Activated CD4-positive, alpha-beta memory T cell treated with anti-CD3 and anti-CD28 coated beads for 36 hours (primary cell): ENCODE measurements around the gene WNT1. TPM values are rescaled to one million over a fixed set of nuclear protein-coding genes. Genes with fewer than 3 reads are reported as not detected.

Experiments used
- CTCF ChIA-PET: fragments of 350-600 bp; sonication (Branson Sonifier 250); formaldehyde crosslinking; loops from one replicate; lab custom pipeline; 2021; ENCODE audit warnings: antibody characterized with exemption, inconsistent platforms; lab: Charles Lee
- POLR2A ChIA-PET: fragments of 350-600 bp; sonication (Branson Sonifier 250); formaldehyde crosslinking; loops from one replicate; lab custom pipeline; 2021; ENCODE audit warnings: antibody characterized with exemption; lab: Charles Lee
- DNase-seq: peaks from one replicate; pipeline ENCODE4 v3.0.0-alpha.2; 2020
- H3K27ac Mint-ChIP-seq: one replicate; pipeline ENCODE4 v1.8.0; 2021; ENCODE audit warnings: mixed read lengths
- H3K27me3 Mint-ChIP-seq: one replicate; pipeline ENCODE4 v1.8.0; 2021; ENCODE audit warnings: mixed read lengths
- H3K36me3 Mint-ChIP-seq: one replicate; pipeline ENCODE4 v1.8.0; 2021; ENCODE audit warnings: mixed read lengths
- H3K4me1 Mint-ChIP-seq: one replicate; pipeline ENCODE4 v1.8.0; 2021; ENCODE audit warnings: low read depth, mixed read lengths
- H3K4me3 Mint-ChIP-seq: one replicate; pipeline ENCODE4 v1.8.0; 2021; ENCODE audit warnings: mild to moderate bottlenecking, mixed read lengths
- H3K9me3 Mint-ChIP-seq: one replicate; pipeline ENCODE4 v1.8.0; 2021; ENCODE audit warnings: mixed read lengths
- intact Hi-C: fragments of 100-400 bp; cut with micrococcal nuclease; formaldehyde crosslinking; loops from one replicate; pipeline ENCODE4 v1.15.1; 2023
- total RNA-seq, 2 experiments: library from RNA; stranded (reverse); gene quantifications; one replicate each; pipeline ENCODE4 v1.2.3, GENCODE V29; 2021

WNT1 gene
- total RNA-seq, 2 experiments from 2014 or later: not detected

DNA sequence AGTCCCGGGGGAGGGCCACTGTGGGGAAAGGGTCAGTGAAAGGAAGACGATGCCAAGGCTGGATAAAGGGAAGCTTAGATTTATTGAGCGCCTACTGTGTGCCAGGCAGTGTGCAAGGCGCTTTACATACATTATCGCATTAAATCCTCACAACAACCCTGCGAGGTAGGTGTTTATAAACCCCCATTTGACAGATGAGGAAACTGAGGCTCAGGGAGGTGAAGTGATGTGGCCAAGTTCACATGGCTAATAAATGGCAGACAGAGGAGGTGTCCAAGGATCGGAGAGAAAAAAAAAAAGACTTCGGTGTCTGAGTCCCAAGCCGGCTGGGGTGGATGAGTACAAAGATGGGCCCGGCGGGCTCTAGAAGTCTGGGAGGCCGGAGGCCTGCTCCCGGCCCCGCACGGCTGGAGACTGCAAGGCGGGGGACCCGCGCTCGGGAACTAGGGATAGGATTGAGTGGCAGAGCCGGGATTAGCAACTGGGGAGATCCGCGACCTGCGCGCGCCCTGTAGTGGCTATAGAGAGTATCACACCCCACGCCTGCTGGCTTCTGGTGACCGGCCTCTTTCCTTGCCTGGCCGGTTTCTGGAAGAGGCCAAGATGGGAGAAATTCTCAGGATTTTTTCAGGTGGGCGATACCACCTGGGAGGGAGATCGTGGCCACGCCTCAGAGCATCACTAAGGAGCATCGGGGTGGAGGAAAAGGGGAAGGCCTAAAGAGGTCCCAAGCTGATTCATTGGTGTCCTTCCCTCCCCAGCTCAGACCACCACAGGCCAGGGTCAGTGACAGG is 17.2 kb downstream of the WNT1 start:
- Mint-ChIP-seq H3K4me1 (peaks cover 33% of the 10 kb centered on the region), H3K36me3 (no peaks in the 10 kb centered on the region), H3K27me3 (peaks cover 37% of the 10 kb centered on the region), H3K4me3 (no peak overlapping the region), H3K27ac (no peak overlapping the region), H3K9me3 (no peaks in the 10 kb centered on the region)
- peak; percentile 72 for DNase-seq
- intact Hi-C loops: loop anchor here (2.0 to 5.0 kb wide), 2 partner anchors 70 to 93 kb away; partner anchors contain the start of gene FKBP11
- ChIA-PET POLR2A (no interaction called here), CTCF (interaction anchor here (0.6 to 14.7 kb wide), 12 partner anchors 8 to 181 kb away, joined by 3 to 168 read pairs (median 14); partner anchors contain the start of genes DHH, PRKAG1 and WNT1)

DNA sequence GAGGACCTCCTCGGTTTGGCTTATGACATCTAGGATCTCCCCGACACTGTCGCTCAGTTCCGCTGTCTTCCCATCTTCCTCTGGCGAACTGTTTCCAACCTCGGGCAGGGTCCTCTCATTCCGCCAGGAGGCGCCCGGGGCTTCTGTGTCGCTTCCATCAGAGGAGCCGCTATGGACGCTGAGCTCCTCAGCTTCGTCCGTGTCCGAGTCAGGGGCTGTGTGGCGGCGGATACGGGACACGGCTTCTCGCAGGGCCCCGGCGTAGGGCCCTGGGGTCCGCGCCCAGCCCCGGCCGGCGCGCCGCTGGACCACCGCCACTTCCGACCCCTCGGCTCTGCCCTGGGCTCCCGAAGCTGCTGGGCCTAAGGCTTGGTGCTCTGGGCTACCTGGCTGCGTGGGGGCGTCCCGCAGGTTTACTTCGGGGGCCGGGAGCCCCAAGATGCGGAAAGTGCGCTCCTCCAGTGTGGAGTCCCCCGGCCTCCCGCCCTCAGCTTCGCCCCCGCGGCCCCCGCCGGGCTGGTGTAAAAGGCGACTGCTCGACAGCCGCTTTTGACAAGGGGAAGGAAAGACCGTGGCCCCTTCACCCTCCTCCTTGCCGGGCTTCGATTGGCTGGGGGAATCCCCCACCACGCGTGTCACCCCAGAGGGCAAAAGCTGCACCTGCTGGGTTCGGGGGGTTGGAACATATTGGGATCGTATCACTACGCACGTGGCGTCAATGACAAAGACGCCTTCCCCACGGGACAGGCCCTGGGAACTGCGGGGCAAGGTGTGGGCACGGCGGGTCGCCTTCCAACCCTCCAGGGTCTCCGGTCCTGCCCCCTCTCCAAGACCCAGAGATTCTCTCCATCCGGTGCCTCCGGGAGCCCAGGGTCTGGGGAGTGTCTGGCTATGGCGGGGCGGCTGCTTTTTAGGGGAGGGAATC is 18.9 kb downstream of the WNT1 start:
- Mint-ChIP-seq H3K9me3 (no peaks in the 10 kb centered on the region), H3K4me3 (peak overlapping the region; percentile 51), H3K27me3 (peaks cover 42% of the 10 kb centered on the region), H3K4me1 (peaks cover 34% of the 10 kb centered on the region), H3K36me3 (peaks cover 10% of the 10 kb centered on the region), H3K27ac (no peak overlapping the region)
- POLR2A ChIA-PET: interaction anchor here (0.5 to 1.2 kb wide), 5 partner anchors 19 to 613 kb away, joined by 3 to 5 read pairs (median 3); partner anchors contain the start of genes PRKAG1, TUBA1B and WNT1
- DNase-seq: peak; percentile 80
- intact Hi-C loops: loop anchor here (1.0 to 5.0 kb wide), 3 partner anchors 17 to 95 kb away; a partner anchor contains a TSS
- CTCF ChIA-PET: interaction anchor here (0.7 to 14.7 kb wide), 32 partner anchors 9 to 292 kb away, joined by 3 to 168 read pairs (median 5); partner anchors contain the start of genes ARF3, DDX23, PRKAG1 and TUBA1B

DNA sequence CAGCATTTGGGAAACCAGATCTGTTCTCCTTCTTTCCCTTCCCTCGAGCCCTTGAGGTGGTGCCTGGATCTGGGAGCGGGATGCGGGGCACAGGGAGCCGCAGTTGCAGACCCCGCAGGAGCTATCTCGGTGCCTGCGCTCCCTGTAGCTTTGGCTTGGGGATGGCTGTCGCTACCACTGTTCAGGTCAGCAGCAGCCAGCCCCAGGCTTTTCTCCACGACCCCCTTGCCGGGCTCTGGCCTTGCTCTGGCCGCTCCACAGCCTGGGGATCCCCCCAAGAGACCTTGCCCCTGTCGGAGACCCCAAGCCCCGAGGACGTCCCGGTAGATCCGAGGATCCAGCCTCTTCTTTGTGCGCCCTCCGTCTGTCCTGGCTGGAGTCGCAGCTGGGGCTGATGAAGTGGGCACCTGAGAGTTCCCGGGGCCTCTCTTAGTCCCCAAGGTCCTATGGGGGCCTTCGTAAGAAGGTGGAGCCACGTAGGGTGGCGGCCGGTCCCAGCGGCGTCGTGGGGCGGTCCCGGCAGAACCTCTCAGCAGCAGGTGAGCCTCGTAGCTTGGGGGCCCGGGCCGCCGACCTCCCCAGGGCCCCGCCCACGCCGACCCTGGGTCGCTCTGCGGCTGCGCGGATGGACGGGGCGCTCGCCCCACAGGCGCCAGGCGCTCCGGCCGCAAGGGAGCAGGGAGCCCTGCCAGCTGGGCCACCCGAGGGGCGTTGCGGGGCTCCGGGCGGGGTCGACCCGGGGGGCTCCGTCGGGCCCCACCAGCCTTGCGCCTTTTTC is 19.8 kb downstream of the WNT1 start:
- DNase-seq: peak; percentile 32
- peaks cover 42% of the 10 kb centered on the region for H3K27me3 Mint-ChIP-seq
- ChIA-PET CTCF (interaction anchor here (1.0 to 14.7 kb wide), 21 partner anchors 8 to 145 kb away, joined by 3 to 168 read pairs (median 8); partner anchors contain the start of genes DDX23, PRKAG1, TUBA1B and WNT1), POLR2A (interaction anchor here (0.9 to 1.4 kb wide), 6 partner anchors 10 to 280 kb away, joined by 3 to 5 read pairs (median 4); partner anchors contain the start of genes PRKAG1, TUBA1B and WNT1)
- intact Hi-C loops: loop anchor here (2.0 to 5.0 kb wide), 2 partner anchors 91 to 96 kb away; a partner anchor contains a TSS
- peak overlapping the region; percentile 51 for H3K4me3 Mint-ChIP-seq
- H3K9me3 Mint-ChIP-seq: no peaks in the 10 kb centered on the region
- H3K4me1 Mint-ChIP-seq: peaks cover 34% of the 10 kb centered on the region
- no peak overlapping the region for H3K27ac Mint-ChIP-seq
- peaks cover 17% of the 10 kb centered on the region for H3K36me3 Mint-ChIP-seq

DNA sequence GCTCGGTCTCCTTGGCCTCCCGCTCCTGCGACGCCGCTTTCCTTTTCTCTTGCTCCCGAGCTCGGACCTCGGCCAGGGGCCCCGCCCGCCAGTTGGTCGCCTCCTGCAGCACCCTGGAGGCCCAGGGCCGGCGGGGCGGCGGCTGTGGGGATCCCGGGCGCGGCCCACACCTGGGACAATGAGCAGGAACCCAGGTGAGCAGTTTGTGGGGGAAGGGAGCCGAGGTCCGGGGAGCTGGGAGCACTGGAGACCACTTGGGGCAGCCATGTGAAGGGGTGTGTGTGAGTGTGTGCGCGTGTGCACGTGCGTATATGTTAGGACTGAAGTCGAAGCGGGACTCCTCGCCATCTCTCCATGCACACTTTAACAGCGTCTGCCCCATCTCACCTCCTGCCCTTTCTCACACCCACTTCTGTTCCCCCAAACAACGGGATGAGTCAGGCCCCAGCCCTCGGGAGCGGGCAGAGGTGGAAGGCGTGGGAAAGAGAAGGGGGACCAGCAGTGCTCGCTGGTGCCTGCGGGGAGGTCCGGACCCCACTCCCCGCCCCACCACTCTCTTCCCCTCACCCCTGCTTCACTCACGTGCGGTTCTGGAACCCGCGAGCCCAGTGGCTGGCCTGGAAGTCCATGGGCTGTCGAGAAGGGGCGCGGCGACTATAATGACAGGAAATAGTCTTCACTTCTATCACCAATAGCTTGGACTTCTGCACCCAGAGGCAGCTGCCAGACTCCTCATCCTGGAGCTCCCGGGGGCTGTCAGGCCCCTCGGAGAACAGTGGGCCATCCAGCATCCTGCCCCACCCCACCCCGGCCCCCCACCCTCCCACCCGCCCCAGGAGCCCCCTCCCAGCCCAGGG is 20.6 kb downstream of the WNT1 start:
- peaks cover 34% of the 10 kb centered on the region for H3K4me1 Mint-ChIP-seq
- DNase-seq: peak; percentile 35

DNA sequence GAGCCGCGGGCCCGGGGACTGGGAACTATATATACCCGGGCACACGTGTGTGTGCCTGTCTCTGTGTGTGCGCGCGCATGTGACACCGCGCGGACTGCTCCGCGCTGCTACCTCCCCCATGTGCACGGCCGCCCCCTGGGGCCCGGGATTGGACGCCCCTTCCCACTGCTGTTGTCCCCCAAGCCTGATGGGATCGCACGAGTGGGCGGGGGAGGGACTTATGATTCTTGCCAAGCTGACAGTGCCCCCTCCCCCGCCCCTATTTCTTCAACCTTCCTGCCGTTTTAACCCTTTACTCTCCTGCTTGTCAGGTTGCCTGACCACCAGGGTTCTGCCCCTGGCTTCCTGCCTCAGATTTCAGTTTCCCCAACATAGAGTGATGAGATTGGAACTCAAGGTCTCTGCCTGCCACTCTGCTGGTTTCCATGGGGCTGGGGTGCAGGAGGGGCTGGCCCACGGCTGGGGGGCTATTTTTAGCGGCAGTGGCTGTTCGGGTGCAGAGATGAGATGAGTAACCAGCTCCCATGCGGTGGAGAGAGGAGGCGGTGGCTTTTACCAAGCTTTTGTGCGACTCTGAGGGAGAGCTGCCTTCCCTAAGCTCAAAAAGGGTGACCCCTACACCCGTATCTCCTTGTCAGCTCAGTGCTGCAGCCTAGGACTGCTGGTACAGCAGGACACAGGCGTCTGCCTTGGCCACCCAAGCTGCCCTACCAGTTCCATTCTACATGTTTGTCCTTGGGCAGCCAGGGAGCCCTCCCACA is 21.4 kb downstream of the WNT1 start, which contains the start of gene DDN:
DDN (minus strand) TSS at position 5 of the 761 bp plus-strand sequence. CDS start 88 bp downstream, outside the sequence.
- peaks cover 32% of the 10 kb centered on the region for H3K36me3 Mint-ChIP-seq
- H3K4me1 Mint-ChIP-seq: peaks cover 34% of the 10 kb centered on the region
- peak; percentile 63 for DNase-seq
- intact Hi-C loops: loop anchor here (1.0 to 5.0 kb wide), 3 partner anchors 19 to 236 kb away; partner anchors contain the start of gene PRKAG1
- no peaks in the 10 kb centered on the region for H3K9me3 Mint-ChIP-seq
- H3K27me3 Mint-ChIP-seq: peaks cover 32% of the 10 kb centered on the region
- ChIA-PET POLR2A (interaction anchor here (1.2 kb wide), 2 partner anchors 20 to 74 kb away, joined by 4 read pairs; partner anchors contain the start of gene FKBP11), CTCF (interaction anchor here (0.9 to 14.7 kb wide), 11 partner anchors 12 to 185 kb away, joined by 3 to 168 read pairs (median 4); partner anchors contain the start of genes DHH and WNT1)
- peak within 1 kb of the TSS; percentile 39 for H3K27ac Mint-ChIP-seq
- H3K4me3 Mint-ChIP-seq: peak within 1 kb of the TSS; percentile 59

More for the DNA sequence above, 20.6 kb downstream of the WNT1 start:
- intact Hi-C loops: loop anchor here (1.0 to 5.0 kb wide), 3 partner anchors 20 to 237 kb away; partner anchors contain the start of gene PRKAG1
- peaks cover 25% of the 10 kb centered on the region for H3K36me3 Mint-ChIP-seq
- ChIA-PET POLR2A (interaction anchor here (0.9 to 1.4 kb wide), 4 partner anchors 10 to 281 kb away, joined by 3 to 4 read pairs (median 4); partner anchors contain the start of gene FKBP11), CTCF (interaction anchor here (1.2 to 14.7 kb wide), 9 partner anchors 11 to 146 kb away, joined by 3 to 168 read pairs (median 18); partner anchors contain the start of genes PRKAG1 and WNT1)
- H3K27me3 Mint-ChIP-seq: peaks cover 38% of the 10 kb centered on the region
- H3K4me3 Mint-ChIP-seq: peak overlapping the region; percentile 54
- H3K9me3 Mint-ChIP-seq: no peaks in the 10 kb centered on the region
- no peak overlapping the region for H3K27ac Mint-ChIP-seq

DNA sequence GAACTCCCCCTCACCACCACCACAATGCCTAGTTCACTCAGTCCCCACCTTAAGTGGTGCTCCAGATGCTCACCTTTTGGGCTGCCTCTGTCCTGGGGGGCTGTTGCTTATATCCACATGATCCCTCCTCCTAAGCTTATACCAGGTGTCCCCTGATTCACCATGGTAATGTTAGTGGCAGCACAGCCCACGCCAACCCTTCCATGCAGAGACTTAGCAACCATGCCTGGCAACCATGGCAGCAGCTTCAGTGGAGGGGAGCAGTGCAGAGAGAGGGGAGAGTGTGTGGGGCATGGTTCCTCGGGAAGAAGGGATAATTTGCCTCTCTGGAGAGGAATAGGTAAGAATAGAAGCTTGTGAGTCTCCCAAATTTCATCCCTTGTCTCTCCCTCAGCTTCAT is 22.2 kb downstream of the WNT1 start:
- CTCF ChIA-PET: interaction anchor here (0.9 to 14.7 kb wide), 10 partner anchors 13 to 185 kb away, joined by 3 to 168 read pairs (median 4); partner anchors contain the start of genes DHH and WNT1
- H3K4me3 Mint-ChIP-seq: no peak overlapping the region
- intact Hi-C loops: no loop called here
- POLR2A ChIA-PET: interaction anchor here (1.2 to 1.3 kb wide), 2 partner anchors 16 to 75 kb away, joined by 3 to 4 read pairs; partner anchors contain the start of gene FKBP11
- H3K36me3 Mint-ChIP-seq: peaks cover 39% of the 10 kb centered on the region
- no peaks in the 10 kb centered on the region for H3K9me3 Mint-ChIP-seq
- no peak for DNase-seq
- peaks cover 28% of the 10 kb centered on the region for H3K27me3 Mint-ChIP-seq
- no peak overlapping the region for H3K27ac Mint-ChIP-seq
- H3K4me1 Mint-ChIP-seq: peaks cover 29% of the 10 kb centered on the region

DNA sequence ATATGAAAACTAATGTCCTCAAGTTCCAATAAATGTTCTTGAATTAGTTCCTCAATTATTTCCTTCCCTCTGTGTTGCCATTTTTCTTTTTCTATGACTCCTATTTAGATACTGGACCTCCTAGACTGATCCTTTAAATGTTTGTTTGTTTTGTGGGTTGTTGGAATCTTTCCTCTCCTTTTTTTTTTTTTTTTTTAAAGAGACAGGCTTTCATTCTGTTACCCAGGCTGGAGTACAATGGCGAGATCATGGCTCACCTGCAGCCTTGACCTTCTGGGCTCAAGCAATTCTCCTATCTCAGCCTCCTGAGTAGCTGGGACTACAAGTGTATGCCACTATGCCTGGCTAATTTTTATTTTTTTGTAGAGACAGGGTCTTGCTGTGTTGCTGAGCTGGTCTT is 30.8 kb downstream of the WNT1 start:
- Mint-ChIP-seq H3K9me3 (no peaks in the 10 kb centered on the region), H3K36me3 (peaks cover 52% of the 10 kb centered on the region), H3K27me3 (no peaks in the 10 kb centered on the region), H3K4me3 (no peak overlapping the region), H3K4me1 (no peaks in the 10 kb centered on the region), H3K27ac (no peak overlapping the region)
- CTCF ChIA-PET: interaction anchor here (1.5 to 8.1 kb wide), 2 partner anchors 12 to 21 kb away, joined by 5 to 34 read pairs; no protein-coding TSS in a partner anchor
- intact Hi-C loops: no loop called here
- no peak for DNase-seq
- POLR2A ChIA-PET: no interaction called here

DNA sequence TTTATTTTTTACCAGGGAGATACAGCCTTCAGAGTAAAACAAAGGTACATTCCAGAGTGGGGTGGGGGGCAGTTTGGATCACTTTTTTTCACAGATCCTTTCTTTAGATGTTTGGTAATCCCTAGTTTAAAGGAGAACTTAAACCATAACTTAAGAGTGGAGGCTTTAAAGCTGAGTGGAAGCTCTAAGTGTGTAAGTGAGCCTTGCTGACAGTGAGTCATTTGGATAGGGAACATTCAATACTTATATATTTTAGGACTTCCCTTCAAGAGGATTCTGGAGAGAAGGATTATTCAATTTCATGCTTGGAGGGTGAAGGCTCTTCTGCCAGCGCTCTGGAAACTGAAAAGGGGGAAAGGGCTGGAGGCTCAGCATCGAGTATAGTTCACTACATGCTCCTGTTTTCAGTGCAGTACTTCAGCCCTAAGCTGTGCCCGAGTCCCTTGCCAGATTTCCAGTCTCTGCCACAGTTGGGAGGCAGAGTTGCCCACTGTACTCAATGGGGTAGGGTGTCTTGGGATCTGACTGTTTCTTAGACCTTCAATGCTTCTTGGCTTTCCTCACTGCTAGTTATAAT is 32.1 kb downstream of the WNT1 start:
- H3K36me3 Mint-ChIP-seq: peaks cover 42% of the 10 kb centered on the region
- no peaks in the 10 kb centered on the region for H3K27me3 Mint-ChIP-seq
- POLR2A ChIA-PET: no interaction called here
- H3K4me3 Mint-ChIP-seq: no peak overlapping the region
- no peak overlapping the region for H3K27ac Mint-ChIP-seq
- peaks cover 5% of the 10 kb centered on the region for H3K4me1 Mint-ChIP-seq
- CTCF ChIA-PET: interaction anchor here (0.6 to 8.1 kb wide), 5 partner anchors 9 to 957 kb away, joined by 3 to 34 read pairs (median 3); no protein-coding TSS in a partner anchor
- H3K9me3 Mint-ChIP-seq: no peaks in the 10 kb centered on the region
- no peak for DNase-seq
- intact Hi-C loops: no loop called here

DNA sequence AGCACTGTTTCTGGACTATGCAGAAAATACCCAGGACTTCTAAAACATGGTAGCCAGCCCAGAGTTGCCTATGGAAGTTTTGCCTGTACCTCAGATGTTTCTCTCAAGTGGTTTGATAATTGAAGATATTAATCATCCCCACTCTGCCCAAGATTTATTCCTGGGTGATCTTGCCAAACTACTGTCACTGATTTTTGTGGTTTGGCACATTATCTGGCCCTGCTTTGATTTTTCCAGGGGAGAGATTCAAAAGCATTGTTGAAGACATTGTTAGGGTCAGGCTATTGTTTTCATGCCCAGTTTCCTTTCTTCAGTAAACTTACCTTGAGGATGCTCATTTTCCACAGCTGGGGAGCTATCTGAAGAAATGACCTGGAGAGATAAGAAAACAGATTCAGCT is 34.6 kb downstream of the WNT1 start:
- POLR2A ChIA-PET: interaction anchor here (0.6 kb wide), 1 partner anchor 206 kb away, joined by 3 read pairs; no protein-coding TSS in a partner anchor
- Mint-ChIP-seq H3K4me3 (no peak overlapping the region), H3K4me1 (peaks cover 27% of the 10 kb centered on the region), H3K9me3 (no peaks in the 10 kb centered on the region), H3K27ac (no peak overlapping the region), H3K27me3 (no peaks in the 10 kb centered on the region), H3K36me3 (peaks cover 45% of the 10 kb centered on the region)
- CTCF ChIA-PET: interaction anchor here (2.1 to 8.1 kb wide), 3 partner anchors 24 to 51 kb away, joined by 7 to 34 read pairs (median 8); partner anchors contain the start of gene WNT1
- DNase-seq: no peak
- intact Hi-C loops: no loop called here
